ENCODE measurements around the gene TMEM26. TPM values are rescaled to one million over a fixed set of nuclear protein-coding genes. Genes with fewer than 3 reads are reported as not detected.

TMEM26 gene
- total RNA-seq, 1 donor from 2014 or later = not detected

DNA sequence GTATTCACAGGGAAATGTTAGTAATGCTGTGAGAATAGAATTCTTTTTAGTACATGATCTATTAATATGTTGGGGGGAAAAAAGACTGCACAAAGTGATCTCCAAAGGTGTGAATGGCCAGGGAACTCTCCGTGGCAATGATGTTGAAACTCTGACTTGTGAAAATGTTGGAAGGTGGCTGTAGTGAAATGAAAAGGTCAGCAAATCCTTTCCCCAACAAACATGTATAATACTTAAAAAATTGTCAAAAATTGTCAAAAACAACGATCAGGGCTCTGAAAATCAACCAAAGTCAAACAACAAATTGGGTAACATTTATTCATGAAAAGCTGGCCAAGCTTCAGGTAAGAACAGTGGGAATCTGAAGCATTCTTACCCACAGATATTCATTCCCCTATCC lies 35.5 kb downstream of the TMEM26 start:
- intact Hi-C loops (cut with DNase I) = no loop called here
- TF ChIP-seq, protein P1, sequence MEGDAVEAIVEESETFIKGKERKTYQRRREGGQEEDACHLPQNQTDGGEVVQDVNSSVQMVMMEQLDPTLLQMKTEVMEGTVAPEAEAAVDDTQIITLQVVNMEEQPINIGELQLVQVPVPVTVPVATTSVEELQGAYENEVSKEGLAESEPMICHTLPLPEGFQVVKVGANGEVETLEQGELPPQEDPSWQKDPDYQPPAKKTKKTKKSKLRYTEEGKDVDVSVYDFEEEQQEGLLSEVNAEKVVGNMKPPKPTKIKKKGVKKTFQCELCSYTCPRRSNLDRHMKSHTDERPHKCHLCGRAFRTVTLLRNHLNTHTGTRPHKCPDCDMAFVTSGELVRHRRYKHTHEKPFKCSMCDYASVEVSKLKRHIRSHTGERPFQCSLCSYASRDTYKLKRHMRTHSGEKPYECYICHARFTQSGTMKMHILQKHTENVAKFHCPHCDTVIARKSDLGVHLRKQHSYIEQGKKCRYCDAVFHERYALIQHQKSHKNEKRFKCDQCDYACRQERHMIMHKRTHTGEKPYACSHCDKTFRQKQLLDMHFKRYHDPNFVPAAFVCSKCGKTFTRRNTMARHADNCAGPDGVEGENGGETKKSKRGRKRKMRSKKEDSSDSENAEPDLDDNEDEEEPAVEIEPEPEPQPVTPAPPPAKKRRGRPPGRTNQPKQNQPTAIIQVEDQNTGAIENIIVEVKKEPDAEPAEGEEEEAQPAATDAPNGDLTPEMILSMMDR (IDR thresholded peaks at IDR 0.05) = no peak
- no peaks in the 10 kb centered on the region for H3K4me1 ChIP-seq

DNA sequence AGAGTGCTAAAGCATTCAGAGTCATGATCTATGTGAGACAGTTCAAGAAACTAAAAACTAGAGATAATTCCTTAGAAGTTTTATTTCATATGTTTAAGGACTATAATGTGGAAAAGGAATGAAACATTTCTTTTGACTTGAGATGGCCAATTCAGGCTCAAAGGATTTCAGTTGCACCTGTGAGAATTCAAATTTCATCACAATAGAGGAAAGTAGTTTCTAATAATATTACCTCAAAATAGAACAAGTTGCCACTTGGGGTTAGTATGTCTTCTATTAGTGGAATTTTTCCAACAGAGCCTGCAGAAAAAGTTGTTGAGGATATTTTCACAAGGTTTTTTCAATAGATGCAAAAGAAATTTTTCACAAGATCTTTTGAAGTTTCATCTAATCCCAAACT lies 37.4 kb downstream of the TMEM26 start:
- peaks cover 0 to 15% of the 10 kb centered on the region in 2 donors for H3K9me3 ChIP-seq
- intact Hi-C loops (cut with DNase I) = no loop called here
- no peak for DNase-seq (ENCODE audit: low spot score in 2 of 2)
- H3K27me3 ChIP-seq = no peaks in the 10 kb centered on the region
- no peaks in the 10 kb centered on the region for H3K36me3 ChIP-seq
- TF ChIP-seq, protein P1 (IDR thresholded peaks at IDR 0.05) = no peak
- H3K27ac ChIP-seq = no peak overlapping the region
- H3K4me3 ChIP-seq = no peak overlapping the region
- no peaks in the 10 kb centered on the region for H3K4me1 ChIP-seq

More for the DNA sequence above, 35.5 kb downstream of the TMEM26 start:
- H3K36me3 ChIP-seq = no peaks in the 10 kb centered on the region
- DNase-seq (ENCODE audit: low spot score in 2 of 2) = no peak
- H3K4me3 ChIP-seq = no peak overlapping the region
- peaks cover 0 to 27% of the 10 kb centered on the region in 2 donors for H3K9me3 ChIP-seq
- H3K27me3 ChIP-seq = no peaks in the 10 kb centered on the region
- H3K27ac ChIP-seq = no peak overlapping the region

DNA sequence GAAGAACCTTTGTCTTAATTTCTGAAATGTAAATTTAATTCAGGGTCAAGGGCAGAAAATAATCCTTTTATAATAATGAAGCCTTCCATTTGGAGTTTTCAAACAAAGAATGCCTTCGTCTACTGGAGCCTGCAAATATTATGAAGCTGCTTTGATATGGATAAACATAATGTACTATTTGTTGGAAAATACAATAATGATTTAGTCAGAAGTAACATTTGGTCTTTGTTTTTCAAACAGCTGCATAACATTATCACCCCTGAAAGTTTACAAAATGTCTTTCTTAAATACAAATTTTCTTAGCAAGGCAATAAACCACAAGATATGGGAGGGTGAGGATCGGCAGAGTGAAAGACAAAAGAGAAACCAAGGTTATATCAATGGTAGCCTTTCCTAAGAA lies 41.5 kb downstream of the TMEM26 start:
- intact Hi-C loops (cut with DNase I) = no loop called here
- DNase-seq (ENCODE audit: low spot score in 2 of 2) = no peak
- no peak overlapping the region for H3K4me3 ChIP-seq
- no peaks in the 10 kb centered on the region for H3K36me3 ChIP-seq
- TF ChIP-seq, protein P1 (IDR thresholded peaks at IDR 0.05) = no peak
- no peaks in the 10 kb centered on the region for H3K27me3 ChIP-seq
- no peaks in the 10 kb centered on the region for H3K9me3 ChIP-seq
- H3K4me1 ChIP-seq = peaks cover 2 to 13% of the 10 kb centered on the region in 2 donors
- no peak overlapping the region for H3K27ac ChIP-seq

DNA sequence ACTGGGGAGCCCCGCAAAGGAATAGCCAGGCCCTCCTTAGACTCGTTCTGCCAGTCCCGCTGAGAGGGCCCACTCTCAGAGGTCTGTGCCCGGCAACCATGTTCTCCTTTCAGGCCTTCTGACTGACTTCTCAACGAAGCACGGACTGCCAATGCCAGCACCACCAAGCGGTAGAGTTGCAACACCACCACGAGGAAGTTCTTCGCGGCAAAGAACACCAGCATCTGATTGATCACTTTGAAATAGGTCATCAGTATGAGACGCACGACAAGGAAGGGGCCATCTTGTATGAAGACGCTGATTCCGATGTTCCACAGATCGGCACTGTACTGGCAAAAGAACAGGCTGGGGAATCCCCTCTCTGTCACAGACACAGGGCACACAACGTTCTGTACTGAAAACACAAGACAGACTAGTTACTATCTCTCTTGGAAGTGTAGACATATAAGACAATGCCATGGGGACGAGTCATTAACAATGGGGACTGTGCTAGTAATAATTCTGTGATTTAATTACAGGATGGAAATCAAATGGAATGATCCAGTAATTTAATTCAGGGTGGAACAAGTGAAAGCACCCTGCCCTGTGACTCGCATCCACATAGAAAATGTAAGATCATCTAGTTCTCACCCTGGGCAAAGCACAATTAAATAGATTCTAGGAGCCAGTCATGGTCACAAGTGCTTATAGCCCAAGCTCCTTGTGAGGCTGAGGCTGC lies 42.7 kb downstream of the TMEM26 start:
- Histone ChIP-seq H3K4me1 (peaks cover 2 to 20% of the 10 kb centered on the region in 2 donors), H3K36me3 (no peaks in the 10 kb centered on the region), H3K27me3 (no peaks in the 10 kb centered on the region), H3K4me3 (no peak overlapping the region), H3K27ac (no peak overlapping the region), H3K9me3 (no peaks in the 10 kb centered on the region)
- no peak for DNase-seq (ENCODE audit: low spot score in 2 of 2)
- intact Hi-C loops (cut with DNase I) = no loop called here
- TF ChIP-seq, protein P1 (IDR thresholded peaks at IDR 0.05) = no peak

DNA sequence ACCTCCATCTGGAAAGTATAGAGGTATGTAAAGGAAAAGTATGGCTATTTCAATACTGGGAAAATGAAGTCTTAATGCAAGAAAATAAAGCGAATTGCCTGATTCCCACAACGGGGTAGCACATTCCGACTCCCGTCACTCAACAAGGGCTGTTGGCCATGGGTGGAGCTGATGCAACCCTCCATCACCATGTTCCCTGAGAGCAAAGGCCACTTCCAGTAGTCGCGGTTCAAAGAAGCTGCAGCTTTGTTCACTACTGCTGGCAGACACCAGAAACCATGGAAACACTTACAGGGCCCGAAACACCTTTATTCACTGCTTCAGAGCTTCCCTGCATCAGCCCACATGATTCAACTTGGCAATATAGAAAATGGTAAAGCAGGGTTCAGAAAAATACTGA lies 44.0 kb downstream of the TMEM26 start:
- intact Hi-C loops (cut with DNase I) = no loop called here
- Histone ChIP-seq H3K27me3 (no peaks in the 10 kb centered on the region), H3K4me1 (peaks cover 2 to 20% of the 10 kb centered on the region in 2 donors), H3K9me3 (no peaks in the 10 kb centered on the region), H3K27ac (peak overlapping the region in 1 of 2 donors; percentile 37), H3K4me3 (no peak overlapping the region), H3K36me3 (no peaks in the 10 kb centered on the region)
- no peak for DNase-seq (ENCODE audit: low spot score in 2 of 2)
- TF ChIP-seq, protein P1 (IDR thresholded peaks at IDR 0.05) = no peak

Measured in ascending aorta (tissue), 2 donors.